GM12878 (cell line): ENCODE results near the gene PKNOX1. TPM values are rescaled to one million over a fixed set of nuclear protein-coding genes. Genes with fewer than 3 reads are reported as not detected.

Experiments used
- ATAC-seq: fragments of 200-7000 bp; cut with Tn5 transposase; 3 replicates; pipeline ENCODE4 v1.9.1; 2020; ENCODE audit warnings: mild to moderate bottlenecking, moderate library complexity
- BruUV-seq: library from RNA; stranded (reverse); fragments of 400-500 nt; replicated peaks from 2 replicates; lab custom pipeline; 2021; lab: Mats Ljungman, UMichigan
- CTCF ChIA-PET: fragments of 300-600 bp; sonication (Branson Sonifier 250); formaldehyde crosslinking; extraction: SDS; loops from one replicate; lab custom pipeline; 2021; ENCODE audit warnings: inconsistent platforms; lab: Yijun Ruan, JAX
- POLR2A ChIA-PET: fragments of 350-600 bp; formaldehyde crosslinking; extraction: SDS; loops from one replicate; lab custom pipeline; 2021; ENCODE audit warnings: inconsistent platforms; lab: Charles Lee
- RAD21 ChIA-PET: fragments of 300-600 bp; sonication (Branson Sonifier 250); formaldehyde crosslinking; loops from one replicate; lab custom pipeline; 2023; ENCODE audit warnings: antibody characterized with exemption; ENCODE audit not compliant: unreplicated experiment; lab: Charles Lee
- SMC1A ChIA-PET: fragments of 300-600 bp; sonication (Branson Sonifier 250); formaldehyde crosslinking; loops from one replicate; lab custom pipeline; 2023; ENCODE audit not compliant: unreplicated experiment, uncharacterized antibody; lab: Charles Lee
- DNase-seq: peaks from one replicate; pipeline ENCODE4 v3.0.0-alpha.2; 2011; ENCODE audit warnings: low read depth, low spot score
- FAIRE-seq: peaks from 3 replicates; lab custom pipeline; 2011; peaks lifted over from hg19 to GRCh38; lab: Jason Lieb, UNC
- H2AFZ ChIP-seq: 2 replicates; pipeline ENCODE4 v1.6.0; 2011; ENCODE audit warnings: low read depth, low read length, control low read depth; ENCODE audit not compliant: control insufficient read depth
- H3K27ac ChIP-seq: 2 replicates; pipeline ENCODE4 v1.5.1; 2011; ENCODE audit warnings: control low read depth; ENCODE audit not compliant: control insufficient read depth, insufficient read depth
- H3K27me3 ChIP-seq, 2 experiments: replicated peaks in 1 of 2; 2 replicates each; pipeline versions ENCODE4 v1.6.0 to v1.6.1; 2011; ENCODE audit warnings: low read length in 1 of 2; ENCODE audit not compliant: control insufficient read depth in 2 of 2, insufficient read depth in 2 of 2
- H3K36me3 ChIP-seq, 2 experiments: 2 replicates each; pipeline ENCODE4 v1.5.1; 2011; ENCODE audit warnings: low read length in 1 of 2; ENCODE audit not compliant: control insufficient read depth in 2 of 2, insufficient read depth in 2 of 2
- H3K4me1 ChIP-seq: 2 replicates; pipeline ENCODE4 v1.6.1; 2011; ENCODE audit warnings: mild to moderate bottlenecking, low read length, moderate library complexity, mixed read lengths; ENCODE audit not compliant: control insufficient read depth, insufficient read depth
- H3K4me2 ChIP-seq: 2 replicates; pipeline ENCODE4 v1.6.0; 2011; ENCODE audit warnings: control low read depth; ENCODE audit not compliant: control insufficient read depth, insufficient read depth
- H3K4me3 ChIP-seq: fragments of 200-600 bp; sonication (generic); 2 replicates; pipeline ENCODE4 v1.5.1; 2016
- H3K79me2 ChIP-seq: 2 replicates; pipeline ENCODE4 v1.6.0; 2011; ENCODE audit warnings: low read length; ENCODE audit not compliant: control insufficient read depth, insufficient read depth
- H3K9ac ChIP-seq: 2 replicates; pipeline ENCODE4 v1.8.0; 2011; ENCODE audit warnings: low read length, control low read depth, mixed read lengths; ENCODE audit not compliant: control insufficient read depth, insufficient read depth
- H3K9me3 ChIP-seq: replicated peaks from 3 replicates; pipeline ENCODE4 v1.5.1; 2011; ENCODE audit warnings: mild to moderate bottlenecking, low read length; ENCODE audit not compliant: control insufficient read depth, insufficient read depth
- H4K20me1 ChIP-seq: 2 replicates; pipeline ENCODE4 v1.6.0; 2011; ENCODE audit not compliant: control insufficient read depth, insufficient read depth
- DPF2 ChIP-seq: fragments of 450-650 bp; IDR thresholded peaks from 2 replicates; pipeline ENCODE4 v1.6.1; 2017; ENCODE audit warnings: mild to moderate bottlenecking
- EED ChIP-seq: sonication (generic); IDR thresholded peaks from 2 replicates; pipeline ENCODE4 v1.6.1; 2016; ENCODE audit warnings: antibody characterized with exemption, low read depth
- EGR1 ChIP-seq, 2 experiments: IDR thresholded peaks; 1 replicate in 1 of 2; 2 replicates in 1 of 2; pipeline ENCODE4 v1.6.1; 2011 to 2012; ENCODE audit warnings: low read depth in 2 of 2, low read length in 2 of 2, borderline replicate concordance in 1 of 2, mild to moderate bottlenecking in 1 of 2, moderate library complexity in 1 of 2
- GATAD2B ChIP-seq: fragments of 450-650 bp; conservative IDR thresholded peaks from 2 replicates; pipeline ENCODE4 v1.6.1; 2017; ENCODE audit warnings: low read depth, mild to moderate bottlenecking, moderate library complexity
- HDGF ChIP-seq: fragments of 450-650 bp; IDR thresholded peaks from 2 replicates; pipeline ENCODE4 v1.6.1; 2016; ENCODE audit warnings: antibody characterized with exemption
- MYC ChIP-seq: IDR thresholded peaks from 2 replicates; pipeline ENCODE4 v1.6.1; 2011; ENCODE audit warnings: mild to moderate bottlenecking, low read length, moderate library complexity, inconsistent platforms; ENCODE audit not compliant: insufficient read depth, insufficient replicate concordance, insufficient read length, severe bottlenecking
- NRF1 ChIP-seq: conservative IDR thresholded peaks from 2 replicates; pipeline ENCODE4 v1.6.1; 2011; ENCODE audit warnings: mild to moderate bottlenecking, low read depth, low read length, improper control_type of control experiment
- SKIL ChIP-seq: fragments of 450-650 bp; IDR thresholded peaks from 2 replicates; pipeline ENCODE4 v1.6.1; 2017; ENCODE audit warnings: mild to moderate bottlenecking, low read depth, inconsistent platforms; ENCODE audit not compliant: poor library complexity, severe bottlenecking
- WGBS: methylation state at CpG from one replicate; pipeline ENCODE4 v1.1.6; 2016; ENCODE audit warnings: low lambda C conversion rate; ENCODE audit not compliant: insufficient replicate concordance, insufficient coverage; ENCODE audit errors: missing lambda C conversion rate; 5-methylcytosine and 5-hydroxymethylcytosine counted together
- in situ Hi-C: fragments of 300-500 bp; cut with MboI; formaldehyde crosslinking; loops from 9 replicates; pipeline ENCODE4 v1.14.3; 2018; ENCODE audit warnings: mixed read lengths
- intact Hi-C: fragments of 100-400 bp; cut with micrococcal nuclease; formaldehyde crosslinking; loops from one replicate; pipeline ENCODE4 v1.14.2; 2022; ENCODE audit not compliant: unreplicated experiment
- polyA plus RNA-seq, 11 experiments: library from polyadenylated mRNA; depleted of rRNA in 4 of 11; unstranded in 6 of 11; stranded (reverse) in 5 of 11; fragments of >200 nt; fragmentation: Nextera tagmentation in 4 of 11; fragmentation: Illumina TruSeq in 1 of 11; extraction: Ambion mirVana in 4 of 11; extraction: Trizol in 1 of 11; gene quantifications; 1 replicate in 1 of 11; 2 replicates in 10 of 11; pipeline versions ENCODE4 v1.2.1 to v1.2.3, GENCODE V29; 2011 to 2016; ENCODE audit warnings: inconsistent platforms in 2 of 11, missing spikeins in 2 of 11, low read depth in 1 of 11
- total RNA-seq, 4 experiments: library from RNA; depleted of rRNA in 3 of 4; stranded (reverse); fragments of >200 nt in 3 of 4; fragmentation: Illumina TruSeq in 1 of 4; extraction: Trizol in 1 of 4; gene quantifications; 2 replicates each; pipeline versions ENCODE4 v1.2.1 to v1.2.3, GENCODE V29; 2013 to 2021

PKNOX1 gene
- total and polyA plus RNA-seq, 10 of the 15 experiments (the other 5 are each of a cell fraction or from before 2014, with no cell fraction given) = 6.9 to 23.7 (median 13.2) TPM

DNA sequence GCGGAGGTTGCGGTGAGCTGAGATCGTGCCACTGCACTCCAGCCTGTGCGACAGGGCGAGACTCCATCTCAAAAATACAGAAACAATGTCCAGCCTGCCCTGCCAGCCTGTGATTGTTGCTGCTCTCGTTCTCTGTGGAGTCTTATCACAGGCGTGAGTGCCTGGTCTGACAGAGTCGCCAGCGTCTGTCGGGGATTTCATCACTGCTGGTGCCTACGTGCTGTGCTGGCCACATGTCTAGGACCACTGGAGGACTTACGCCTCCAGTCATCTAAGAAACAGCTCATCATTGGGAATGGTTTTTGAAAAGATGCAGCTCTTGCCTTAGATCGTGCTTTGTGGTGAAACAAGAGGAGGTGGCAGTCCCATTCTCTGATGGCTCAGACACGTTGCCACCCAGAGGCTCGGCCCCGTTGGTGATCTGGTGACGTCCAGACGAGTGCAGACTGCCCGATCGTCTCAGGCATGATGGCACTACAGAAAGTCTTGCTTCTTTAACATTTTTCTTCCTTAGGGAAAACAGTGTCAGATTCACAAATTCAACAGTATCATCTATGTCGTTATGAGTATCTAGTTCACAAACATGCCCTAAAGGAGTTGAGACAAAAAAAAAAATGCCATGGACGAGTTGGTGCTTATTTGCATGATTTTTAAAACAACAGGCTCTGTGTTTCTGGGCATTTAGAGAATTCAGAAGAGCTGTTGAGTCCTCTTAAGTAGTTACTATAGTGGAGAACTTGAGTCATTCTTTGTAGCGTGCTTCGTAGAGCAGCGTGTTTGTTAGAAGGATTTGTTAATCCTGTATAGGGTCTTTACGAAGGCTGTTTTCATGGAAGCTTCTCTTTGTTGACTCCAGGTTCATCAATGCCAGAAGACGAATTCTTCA is 53.7 kb downstream of the PKNOX1 start:
- in situ Hi-C loops (no loop called here), intact Hi-C loops (no loop called here)
- no peaks in the 10 kb centered on the region for H3K79me2 ChIP-seq
- ATAC-seq = no peak
- H3K27me3 ChIP-seq = no peaks in the 10 kb centered on the region
- WGBS = 92% methylated on average over 27 of the region's 27 CpGs
- no peak for FAIRE-seq
- H3K36me3 ChIP-seq = peaks cover 2 to 4% of the 10 kb centered on the region in 2 experiments; a peak in 3 of 4 replicates
- SMC1A ChIA-PET = interaction anchor here (0.5 kb wide), 1 partner anchor 648 kb away, joined by 3 read pairs; no protein-coding TSS in a partner anchor
- no peaks in the 10 kb centered on the region for H3K9me3 ChIP-seq
- no peak for TF ChIP-seq EED
- no peak for TF ChIP-seq GATAD2B
- TF ChIP-seq SKIL = no peak
- TF ChIP-seq MYC = no peak
- TF ChIP-seq DPF2 = no peak
- no peak for TF ChIP-seq EGR1 (IDR thresholded peaks at IDR 0.05; ENCODE audit: borderline replicate concordance in 1 of 2, low read depth in 2 of 2, low read length in 2 of 2)
- TF ChIP-seq HDGF = no peak
- TF ChIP-seq NRF1 = no peak
- H3K27ac ChIP-seq = no peak overlapping the region
- POLR2A ChIA-PET = interaction anchor here (0.6 kb wide), 1 partner anchor 102 kb away, joined by 4 read pairs; no protein-coding TSS in a partner anchor
- no peak for DNase-seq
- no peaks in the 10 kb centered on the region for H3K4me1 ChIP-seq
- no peak overlapping the region for H3K4me2 ChIP-seq
- H2AFZ ChIP-seq = no peak overlapping the region
- BruUV-seq = no TSS peak
- no peak overlapping the region for H3K9ac ChIP-seq
- RAD21 ChIA-PET = no interaction called here
- H4K20me1 ChIP-seq = no peaks in the 10 kb centered on the region
- CTCF ChIA-PET = no interaction called here
- no peak overlapping the region for H3K4me3 ChIP-seq
